Mesenchymal stem cell (in vitro differentiated cells and primary cell): Measurements from ENCODE around the gene ANO3.

Source experiments
- DNase-seq: peaks from one replicate; pipeline ENCODE4 v3.0.0-alpha.2; 2013
- H2AFZ ChIP-seq: one replicate; pipeline ENCODE4 v1.6.1; 2013; ENCODE audit warnings: low read depth, mild to moderate bottlenecking, control low read depth, inconsistent platforms, low read length, moderate library complexity
- H2AK5ac ChIP-seq: 2 replicates; pipeline ENCODE4 v1.6.1; 2013; ENCODE audit warnings: low read length, moderate library complexity, mild to moderate bottlenecking, inconsistent platforms; ENCODE audit not compliant: severe bottlenecking
- H2BK120ac ChIP-seq: one replicate; pipeline ENCODE4 v1.6.1; 2013; ENCODE audit warnings: low read depth, mild to moderate bottlenecking, inconsistent platforms, low read length, moderate library complexity
- H2BK12ac ChIP-seq, 2 experiments: one replicate each; pipeline ENCODE4 v1.6.1; 2013; ENCODE audit warnings: inconsistent platforms in 2 of 2, low read length in 2 of 2, mild to moderate bottlenecking in 2 of 2, moderate library complexity in 2 of 2, control low read depth in 1 of 2
- H2BK15ac ChIP-seq: one replicate; pipeline ENCODE4 v1.6.1; 2013; ENCODE audit warnings: mild to moderate bottlenecking, low read depth, inconsistent platforms; ENCODE audit not compliant: poor library complexity, severe bottlenecking
- H2BK5ac ChIP-seq: 2 replicates; pipeline ENCODE4 v1.6.1; 2013; ENCODE audit warnings: low read depth, mild to moderate bottlenecking, low read length, control low read depth, inconsistent platforms; ENCODE audit not compliant: poor library complexity, severe bottlenecking
- H3K14ac ChIP-seq, 2 experiments: one replicate each; pipeline ENCODE4 v1.6.1; 2013; ENCODE audit warnings: inconsistent platforms in 2 of 2, low read length in 2 of 2, control low read depth in 1 of 2, mild to moderate bottlenecking in 1 of 2, moderate library complexity in 1 of 2
- H3K18ac ChIP-seq, 2 experiments: one replicate each; pipeline ENCODE4 v1.6.1; 2013; ENCODE audit warnings: inconsistent platforms in 2 of 2, low read length in 2 of 2, control low read depth in 1 of 2, low read depth in 1 of 2, mild to moderate bottlenecking in 1 of 2
- H3K23ac ChIP-seq, 2 experiments: one replicate each; pipeline ENCODE4 v1.6.1; 2013; ENCODE audit warnings: inconsistent platforms in 2 of 2, low read length in 2 of 2, mild to moderate bottlenecking in 2 of 2, moderate library complexity in 2 of 2, control low read depth in 1 of 2
- H3K27ac ChIP-seq: 2 replicates; pipeline ENCODE4 v1.5.1; 2013; ENCODE audit warnings: mild to moderate bottlenecking, moderate library complexity, low read length, control low read depth, inconsistent platforms; ENCODE audit not compliant: poor library complexity, severe bottlenecking
- H3K27me3 ChIP-seq, 2 experiments: 2 replicates each; pipeline versions ENCODE4 v1.6.1 to v1.7.0; 2013; ENCODE audit warnings: low read length in 2 of 2, mild to moderate bottlenecking in 2 of 2, moderate library complexity in 2 of 2, control low read depth in 1 of 2, inconsistent platforms in 1 of 2; ENCODE audit not compliant: control insufficient read depth in 1 of 2, insufficient read depth in 1 of 2
- H3K36me3 ChIP-seq, 2 experiments: 2 replicates each; pipeline versions ENCODE4 v1.6.1 to v1.7.0; 2013; ENCODE audit warnings: low read length in 2 of 2, control low read depth in 1 of 2, inconsistent platforms in 1 of 2, low read depth in 1 of 2, mild to moderate bottlenecking in 1 of 2; ENCODE audit not compliant: insufficient read depth in 2 of 2, control insufficient read depth in 1 of 2
- H3K4ac ChIP-seq, 2 experiments: one replicate each; pipeline ENCODE4 v1.6.1; 2013; ENCODE audit warnings: inconsistent platforms in 2 of 2, low read length in 2 of 2, mild to moderate bottlenecking in 2 of 2, moderate library complexity in 2 of 2, control low read depth in 1 of 2, low read depth in 1 of 2
- H3K4me1 ChIP-seq: 2 replicates; pipeline ENCODE4 v1.6.1; 2013; ENCODE audit warnings: low read depth, low read length, control low read depth; ENCODE audit not compliant: control insufficient read depth, insufficient read depth
- H3K4me2 ChIP-seq: 2 replicates; pipeline ENCODE4 v1.6.1; 2013; ENCODE audit warnings: low read length, mild to moderate bottlenecking, inconsistent platforms; ENCODE audit not compliant: poor library complexity, severe bottlenecking
- H3K4me3 ChIP-seq, 2 experiments: 2 replicates each; pipeline versions ENCODE4 v1.5.1 to v1.7.0; 2013; ENCODE audit warnings: low read length in 2 of 2, mild to moderate bottlenecking in 2 of 2, control low read depth in 1 of 2, low read depth in 1 of 2; ENCODE audit not compliant: insufficient read depth in 1 of 2
- H3K79me1 ChIP-seq: replicated peaks from 2 replicates; pipeline ENCODE4 v1.6.1; 2013; ENCODE audit warnings: mild to moderate bottlenecking, control low read depth, low read length, inconsistent platforms; ENCODE audit not compliant: poor library complexity, severe bottlenecking
- H3K9ac ChIP-seq: 2 replicates; pipeline ENCODE4 v1.7.0; 2013; ENCODE audit warnings: mild to moderate bottlenecking, low read length, moderate library complexity
- H3K9me3 ChIP-seq: 2 replicates; pipeline ENCODE4 v1.7.0; 2013; ENCODE audit warnings: mild to moderate bottlenecking, low read length; ENCODE audit not compliant: control insufficient read depth
- H4K8ac ChIP-seq: one replicate; pipeline ENCODE4 v1.6.1; 2013; ENCODE audit warnings: inconsistent platforms, mild to moderate bottlenecking, low read length, moderate library complexity
- H4K91ac ChIP-seq: one replicate; pipeline ENCODE4 v1.6.1; 2013; ENCODE audit warnings: mild to moderate bottlenecking, low read length, inconsistent platforms
- WGBS: methylation state at CpG from one replicate; pipeline ENCODE4 v1.1.7; 2013; ENCODE audit warnings: mixed read lengths; 5-methylcytosine and 5-hydroxymethylcytosine counted together

Gene ANO3

GRCh38 chr11:26583550-26583949, 251.6 kb downstream of the ANO3 start:
- Histone ChIP-seq H3K4ac (no peak overlapping the region), H4K91ac (no peak overlapping the region), H2BK5ac (no peak overlapping the region), H3K27me3 (no peaks in the 10 kb centered on the region), H3K9ac (no peak overlapping the region), H3K4me2 (no peak overlapping the region), H3K4me1 (no peaks in the 10 kb centered on the region), H2BK120ac (no peak overlapping the region), H3K23ac (no peak overlapping the region), H3K36me3 (no peaks in the 10 kb centered on the region), H3K18ac (no peak overlapping the region), H4K8ac (no peak overlapping the region), H3K79me1 (no peaks in the 10 kb centered on the region), H3K14ac (no peak overlapping the region), H2BK12ac (no peak overlapping the region), H2AK5ac (no peak overlapping the region), H3K4me3 (no peak overlapping the region), H2BK15ac (no peak overlapping the region), H3K9me3 (no peaks in the 10 kb centered on the region), H2AFZ (no peak overlapping the region), H3K27ac (no peak overlapping the region)
- WGBS: 92% methylated on average over 3 of the region's 3 CpGs
- DNase-seq: peak; percentile 60

- Histone ChIP-seq H2BK15ac (no peak overlapping the region), H4K91ac (no peak overlapping the region), H3K9ac (no peak overlapping the region), H3K18ac (no peak overlapping the region), H3K23ac (no peak overlapping the region), H4K8ac (no peak overlapping the region), H3K4me2 (no peak overlapping the region), H3K9me3 (no peaks in the 10 kb centered on the region), H3K27me3 (no peaks in the 10 kb centered on the region), H3K36me3 (no peaks in the 10 kb centered on the region), H3K27ac (no peak overlapping the region), H2BK120ac (no peak overlapping the region), H3K4me3 (no peak overlapping the region), H2AFZ (no peak overlapping the region), H2AK5ac (no peak overlapping the region), H2BK12ac (no peak overlapping the region), H3K14ac (no peak overlapping the region), H2BK5ac (no peak overlapping the region), H3K4me1 (no peaks in the 10 kb centered on the region), H3K4ac (no peak overlapping the region), H3K79me1 (no peaks in the 10 kb centered on the region)
- DNase-seq: no peak
Observed at GRCh38 chr11:26584818-26585217, 252.9 kb downstream of the ANO3 start.

DNA sequence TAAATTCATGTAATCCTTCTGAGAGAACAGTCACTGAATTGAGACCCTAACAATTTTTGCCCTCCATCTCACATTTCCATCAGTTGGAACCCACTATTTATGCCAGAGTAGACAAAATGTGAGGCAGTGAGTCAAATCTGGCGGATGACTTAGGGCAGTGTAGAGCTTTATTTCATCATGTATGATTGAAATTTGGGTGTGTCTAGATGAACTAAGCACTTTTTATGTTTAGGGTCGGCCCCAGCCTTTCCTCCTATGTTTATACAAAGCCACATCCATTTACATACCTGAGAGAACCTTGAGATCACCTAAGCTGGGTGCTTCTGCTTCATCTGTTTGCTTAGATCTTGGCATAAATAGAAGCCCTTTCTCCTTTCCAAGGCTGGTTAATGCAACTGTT, 255.1 kb downstream of the ANO3 start:
- 83% methylated on average over 2 of the region's 2 CpGs for WGBS

DNA sequence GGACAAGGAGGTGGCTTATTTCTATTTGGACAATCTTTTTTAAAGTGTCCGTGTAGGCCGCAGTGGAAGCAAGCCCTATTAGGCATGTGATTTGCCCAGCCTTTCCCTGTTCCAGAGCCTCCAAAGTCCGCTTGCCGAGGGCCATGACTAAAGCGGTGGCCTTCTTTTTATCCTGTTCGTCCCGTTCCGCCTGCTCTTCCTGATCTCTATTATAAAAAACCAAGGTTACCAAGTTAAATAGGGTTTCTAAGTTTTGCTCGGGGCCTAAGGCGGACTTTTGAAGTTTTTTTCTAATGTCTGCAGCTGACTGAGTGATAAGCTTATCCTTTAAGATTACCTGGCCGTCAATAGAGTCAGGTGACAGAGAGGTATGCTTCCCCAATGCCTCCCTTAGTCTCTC, 261.8 kb downstream of the ANO3 start:
- 84% methylated on average over 7 of the region's 11 CpGs for WGBS
- H3K4me3 ChIP-seq: no peak overlapping the region
- H2BK120ac ChIP-seq: no peak overlapping the region
- H4K8ac ChIP-seq: no peak overlapping the region
- H3K4me2 ChIP-seq: no peak overlapping the region
- no peak overlapping the region for H2BK12ac ChIP-seq
- no peak overlapping the region for H3K14ac ChIP-seq
- no peak overlapping the region for H3K27ac ChIP-seq
- H2AK5ac ChIP-seq: no peak overlapping the region
- no peaks in the 10 kb centered on the region for H3K4me1 ChIP-seq
- no peak overlapping the region for H3K23ac ChIP-seq
- H3K79me1 ChIP-seq: no peaks in the 10 kb centered on the region
- H2BK15ac ChIP-seq: no peak overlapping the region
- H4K91ac ChIP-seq: no peak overlapping the region
- no peak overlapping the region for H2BK5ac ChIP-seq
- no peak overlapping the region for H2AFZ ChIP-seq
- H3K9ac ChIP-seq: no peak overlapping the region
- H3K27me3 ChIP-seq: no peaks in the 10 kb centered on the region
- no peak overlapping the region for H3K4ac ChIP-seq
- H3K18ac ChIP-seq: no peak overlapping the region
- no peaks in the 10 kb centered on the region for H3K36me3 ChIP-seq
- DNase-seq: no peak
- H3K9me3 ChIP-seq: no peaks in the 10 kb centered on the region

More for the DNA sequence above, 255.1 kb downstream of the ANO3 start:
- Histone ChIP-seq H2BK5ac (no peak overlapping the region), H3K9me3 (no peaks in the 10 kb centered on the region), H2BK120ac (no peak overlapping the region), H3K23ac (no peak overlapping the region), H3K4me2 (no peak overlapping the region), H3K14ac (no peak overlapping the region), H3K4me3 (no peak overlapping the region), H3K27ac (no peak overlapping the region), H3K27me3 (no peaks in the 10 kb centered on the region), H2AFZ (no peak overlapping the region), H3K9ac (no peak overlapping the region), H2BK15ac (no peak overlapping the region), H4K8ac (no peak overlapping the region), H2BK12ac (no peak overlapping the region), H3K36me3 (no peaks in the 10 kb centered on the region), H4K91ac (no peak overlapping the region), H3K4ac (no peak overlapping the region), H3K79me1 (no peaks in the 10 kb centered on the region), H2AK5ac (no peak overlapping the region), H3K18ac (no peak overlapping the region), H3K4me1 (no peaks in the 10 kb centered on the region)
- DNase-seq: no peak
